Measurements from ENCODE around the gene FAM111A.
A peak's percentile ranks its signal among the peaks of the same experiment; 100 is the strongest.

DNA sequence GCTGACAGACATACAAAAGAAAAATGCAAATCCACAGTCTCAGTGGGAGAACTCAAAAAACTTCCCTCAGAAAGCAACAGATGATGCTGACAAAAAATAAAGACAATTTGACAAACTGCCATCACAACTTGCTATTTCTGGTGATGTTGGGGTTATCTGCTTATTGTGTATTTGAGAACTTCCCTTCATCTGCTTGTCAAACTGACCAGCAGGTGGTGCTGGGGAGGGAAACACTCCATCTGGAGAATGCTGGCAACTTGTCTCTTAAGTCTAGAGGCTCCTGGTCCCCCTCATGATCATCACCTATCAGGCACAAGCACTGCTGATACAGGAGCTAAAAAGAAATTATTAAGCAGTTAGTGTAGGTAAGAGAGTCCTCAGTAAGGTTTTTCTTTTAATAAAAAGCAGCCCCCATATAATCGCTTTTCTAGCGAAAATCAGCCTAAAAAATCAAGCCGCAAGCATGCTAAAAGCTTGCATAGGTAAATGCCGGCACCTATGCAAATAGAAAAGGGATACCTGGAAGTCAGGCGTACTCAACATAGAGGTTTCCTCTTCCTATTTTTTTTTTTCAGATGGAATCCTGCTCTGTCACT is 45.4 kb upstream of the FAM111A start:
- TF ChIP-seq, protein P1, sequence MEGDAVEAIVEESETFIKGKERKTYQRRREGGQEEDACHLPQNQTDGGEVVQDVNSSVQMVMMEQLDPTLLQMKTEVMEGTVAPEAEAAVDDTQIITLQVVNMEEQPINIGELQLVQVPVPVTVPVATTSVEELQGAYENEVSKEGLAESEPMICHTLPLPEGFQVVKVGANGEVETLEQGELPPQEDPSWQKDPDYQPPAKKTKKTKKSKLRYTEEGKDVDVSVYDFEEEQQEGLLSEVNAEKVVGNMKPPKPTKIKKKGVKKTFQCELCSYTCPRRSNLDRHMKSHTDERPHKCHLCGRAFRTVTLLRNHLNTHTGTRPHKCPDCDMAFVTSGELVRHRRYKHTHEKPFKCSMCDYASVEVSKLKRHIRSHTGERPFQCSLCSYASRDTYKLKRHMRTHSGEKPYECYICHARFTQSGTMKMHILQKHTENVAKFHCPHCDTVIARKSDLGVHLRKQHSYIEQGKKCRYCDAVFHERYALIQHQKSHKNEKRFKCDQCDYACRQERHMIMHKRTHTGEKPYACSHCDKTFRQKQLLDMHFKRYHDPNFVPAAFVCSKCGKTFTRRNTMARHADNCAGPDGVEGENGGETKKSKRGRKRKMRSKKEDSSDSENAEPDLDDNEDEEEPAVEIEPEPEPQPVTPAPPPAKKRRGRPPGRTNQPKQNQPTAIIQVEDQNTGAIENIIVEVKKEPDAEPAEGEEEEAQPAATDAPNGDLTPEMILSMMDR (IDR thresholded peaks at IDR 0.05; ENCODE audit: insufficient read depth, low read length), result peak; percentile 52
- TF ChIP-seq POLR2AphosphoS5 (IDR thresholded peaks at IDR 0.05; ENCODE audit: low read depth) (no peak), GABPA (IDR thresholded peaks at IDR 0.05; ENCODE audit: low read depth) (no peak), SPI1 (IDR thresholded peaks at IDR 0.05; ENCODE audit: borderline replicate concordance, low read depth) (no peak)
- TF ChIP-seq, protein P2, sequence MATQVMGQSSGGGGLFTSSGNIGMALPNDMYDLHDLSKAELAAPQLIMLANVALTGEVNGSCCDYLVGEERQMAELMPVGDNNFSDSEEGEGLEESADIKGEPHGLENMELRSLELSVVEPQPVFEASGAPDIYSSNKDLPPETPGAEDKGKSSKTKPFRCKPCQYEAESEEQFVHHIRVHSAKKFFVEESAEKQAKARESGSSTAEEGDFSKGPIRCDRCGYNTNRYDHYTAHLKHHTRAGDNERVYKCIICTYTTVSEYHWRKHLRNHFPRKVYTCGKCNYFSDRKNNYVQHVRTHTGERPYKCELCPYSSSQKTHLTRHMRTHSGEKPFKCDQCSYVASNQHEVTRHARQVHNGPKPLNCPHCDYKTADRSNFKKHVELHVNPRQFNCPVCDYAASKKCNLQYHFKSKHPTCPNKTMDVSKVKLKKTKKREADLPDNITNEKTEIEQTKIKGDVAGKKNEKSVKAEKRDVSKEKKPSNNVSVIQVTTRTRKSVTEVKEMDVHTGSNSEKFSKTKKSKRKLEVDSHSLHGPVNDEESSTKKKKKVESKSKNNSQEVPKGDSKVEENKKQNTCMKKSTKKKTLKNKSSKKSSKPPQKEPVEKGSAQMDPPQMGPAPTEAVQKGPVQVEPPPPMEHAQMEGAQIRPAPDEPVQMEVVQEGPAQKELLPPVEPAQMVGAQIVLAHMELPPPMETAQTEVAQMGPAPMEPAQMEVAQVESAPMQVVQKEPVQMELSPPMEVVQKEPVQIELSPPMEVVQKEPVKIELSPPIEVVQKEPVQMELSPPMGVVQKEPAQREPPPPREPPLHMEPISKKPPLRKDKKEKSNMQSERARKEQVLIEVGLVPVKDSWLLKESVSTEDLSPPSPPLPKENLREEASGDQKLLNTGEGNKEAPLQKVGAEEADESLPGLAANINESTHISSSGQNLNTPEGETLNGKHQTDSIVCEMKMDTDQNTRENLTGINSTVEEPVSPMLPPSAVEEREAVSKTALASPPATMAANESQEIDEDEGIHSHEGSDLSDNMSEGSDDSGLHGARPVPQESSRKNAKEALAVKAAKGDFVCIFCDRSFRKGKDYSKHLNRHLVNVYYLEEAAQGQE (IDR thresholded peaks at IDR 0.05; ENCODE audit: insufficient replicate concordance, low read depth), result no peak

All from HL-60 (cell line).